ENCODE results near the gene CTNNBL1.

DNA sequence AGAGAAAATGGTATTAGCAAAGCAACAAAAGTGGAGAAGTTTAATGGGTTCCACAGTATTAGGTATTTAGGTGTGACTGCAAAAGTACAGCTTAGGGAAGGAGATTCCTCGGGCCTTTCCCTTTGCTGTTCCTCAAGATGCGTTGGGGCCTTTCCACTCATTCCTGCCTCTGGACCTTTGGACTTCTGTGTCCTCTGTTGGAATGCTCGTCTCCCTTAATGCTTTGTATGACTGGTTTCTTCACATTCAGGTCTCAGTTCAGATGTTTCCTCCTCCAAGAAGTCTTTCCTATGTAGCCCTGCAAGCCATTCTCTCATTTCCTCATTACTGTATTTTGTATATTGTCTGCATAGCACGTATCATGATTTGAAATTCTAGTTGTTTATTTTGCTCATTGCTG is 39.6 kb downstream of the CTNNBL1 start:
- TF ChIP-seq POLR2A (IDR thresholded peaks at IDR 0.05; ENCODE audit: low read length) (no peak), GATA1 (IDR thresholded peaks at IDR 0.05; ENCODE audit: low read depth, low read length) (no peak)

Measured in erythroblast (primary cell).